Keratinocyte (primary cell): Measurements from ENCODE around the gene CDHR1. TPM values are rescaled to one million over a fixed set of nuclear protein-coding genes. Genes with fewer than 3 reads are reported as not detected.

Experiments
- DNase-seq: peaks from one replicate; pipeline ENCODE4 v3.0.0-alpha.2; 2011; ENCODE audit warnings: low read depth, missing footprints, low spot score
- FAIRE-seq: peaks from 2 replicates; lab custom pipeline; 2011; peaks lifted over from hg19 to GRCh38; lab: Jason Lieb, UNC
- H2AFZ ChIP-seq: 2 replicates; pipeline ENCODE4 v1.6.0; 2012; ENCODE audit warnings: low read length, control low read depth, inconsistent platforms; ENCODE audit not compliant: control insufficient read depth
- H3K27ac ChIP-seq: 2 replicates; pipeline ENCODE4 v1.5.1; 2011; ENCODE audit warnings: low read length; ENCODE audit not compliant: control insufficient read depth, insufficient read depth
- H3K27me3 ChIP-seq: 3 replicates; pipeline ENCODE4 v1.6.0; 2011; ENCODE audit warnings: low read length; ENCODE audit not compliant: control insufficient read depth, insufficient read depth; ENCODE audit errors: extremely low read depth
- H3K36me3 ChIP-seq, 2 experiments: 2 replicates in 1 of 2; 3 replicates in 1 of 2; pipeline ENCODE4 v1.5.1; 2011; ENCODE audit warnings: low read length in 2 of 2, mild to moderate bottlenecking in 1 of 2; ENCODE audit not compliant: control insufficient read depth in 2 of 2, insufficient read depth in 2 of 2; ENCODE audit errors: extremely low read depth in 1 of 2
- H3K4me1 ChIP-seq: 3 replicates; pipeline ENCODE4 v1.5.1; 2011; ENCODE audit warnings: low read length; ENCODE audit not compliant: control insufficient read depth, insufficient read depth; ENCODE audit errors: extremely low read depth
- H3K4me2 ChIP-seq: 3 replicates; pipeline ENCODE4 v1.6.0; 2011; ENCODE audit warnings: low read depth, low read length; ENCODE audit not compliant: control insufficient read depth, insufficient read depth; ENCODE audit errors: extremely low read depth
- H3K4me3 ChIP-seq, 3 experiments: fragments of 200-600 bp in 1 of 3; sonication (generic) in 1 of 3; 2 replicates in 2 of 3; 3 replicates in 1 of 3; pipeline ENCODE4 v1.5.1; 2011 to 2016; ENCODE audit warnings: low read length in 3 of 3, mild to moderate bottlenecking in 3 of 3, control low read depth in 2 of 3, inconsistent platforms in 1 of 3, low read depth in 1 of 3, mixed read lengths in 1 of 3, mixed run types in 1 of 3, moderate library complexity in 1 of 3; ENCODE audit not compliant: control insufficient read depth in 2 of 3, insufficient read depth in 2 of 3; ENCODE audit errors: extremely low read depth in 1 of 3
- H3K79me2 ChIP-seq: 2 replicates; pipeline ENCODE4 v1.6.0; 2012; ENCODE audit warnings: low read length; ENCODE audit not compliant: control insufficient read depth, insufficient read depth
- H3K9ac ChIP-seq: 3 replicates; pipeline ENCODE4 v1.6.0; 2011; ENCODE audit warnings: low read length; ENCODE audit not compliant: control insufficient read depth, insufficient read depth; ENCODE audit errors: extremely low read depth
- H3K9me1 ChIP-seq: 3 replicates; pipeline ENCODE4 v1.6.0; 2011; ENCODE audit warnings: low read length; ENCODE audit not compliant: control insufficient read depth, insufficient read depth; ENCODE audit errors: extremely low read depth
- H3K9me3 ChIP-seq: 2 replicates; pipeline ENCODE4 v1.5.1; 2012; ENCODE audit warnings: low read depth, low read length; ENCODE audit not compliant: control insufficient read depth
- H4K20me1 ChIP-seq: 3 replicates; pipeline ENCODE4 v1.6.0; 2011; ENCODE audit warnings: low read length; ENCODE audit not compliant: control insufficient read depth, insufficient read depth; ENCODE audit errors: extremely low read depth
- CTCF ChIP-seq, 3 experiments: IDR thresholded peaks in 1 of 3; conservative IDR thresholded peaks in 1 of 3; optimal IDR thresholded peaks in 1 of 3; 2 replicates in 2 of 3; 3 replicates in 1 of 3; pipeline versions ENCODE3 to v1.5.1; 2011; ENCODE audit warnings: low read length in 3 of 3, mild to moderate bottlenecking in 3 of 3, moderate library complexity in 2 of 3, control low read depth in 1 of 3, inconsistent platforms in 1 of 3; ENCODE audit not compliant: insufficient read depth in 2 of 3; ENCODE audit errors: extremely low read depth in 1 of 3
- EZH2 ChIP-seq: IDR thresholded peaks from one replicate; pipeline ENCODE4 v1.6.1; 2012; ENCODE audit warnings: inconsistent platforms, mild to moderate bottlenecking, low read length, moderate library complexity
- dilution Hi-C: fragments of 300-500 bp; cut with MboI; formaldehyde crosslinking; loops from one replicate; pipeline ENCODE4 v1.7.0; 2020; ENCODE audit warnings: low sequenced_read_pairs; ENCODE audit not compliant: extremely low pct_ligation_motif_present
- polyA plus RNA-seq, 5 experiments: library from polyadenylated mRNA; depleted of rRNA in 3 of 5; stranded (reverse) in 3 of 5; stranded (forward) in 1 of 5; unstranded in 1 of 5; fragments of >200 nt; gene quantifications; 1 replicate in 1 of 5; 2 replicates in 3 of 5; 3 replicates in 1 of 5; pipeline versions ENCODE4 v1.2.1 to v1.2.3, GENCODE V29; 2011 to 2012; ENCODE audit warnings: missing spikeins in 2 of 5, low read depth in 1 of 5, low replicate concordance in 1 of 5

Gene CDHR1
- polyA plus RNA-seq, 1 donor (not counting 4 experiments of a cell fraction or from before 2014, with no cell fraction given) = 5.2 TPM

- Histone ChIP-seq H3K4me2 (no peak overlapping the region), H3K4me3 (no peak overlapping the region), H2AFZ (no peak overlapping the region), H3K4me1 (no peaks in the 10 kb centered on the region), H3K27me3 (no peaks in the 10 kb centered on the region), H3K27ac (no peak overlapping the region), H3K9ac (no peak overlapping the region), H4K20me1 (no peaks in the 10 kb centered on the region), H3K9me1 (no peaks in the 10 kb centered on the region), H3K9me3 (no peaks in the 10 kb centered on the region), H3K36me3 (no peaks in the 10 kb centered on the region), H3K79me2 (no peaks in the 10 kb centered on the region)
- no peak for FAIRE-seq
- DNase-seq = no peak
- TF ChIP-seq CTCF (optimal IDR thresholded peaks at IDR 0.05 in 1 of 3, IDR thresholded peaks at IDR 0.05 in 1 of 3, conservative IDR thresholded peaks at IDR 0.05 in 1 of 3; ENCODE audit: extremely low read depth in 1 of 3, insufficient read depth in 2 of 3, low read length in 3 of 3) (no peak), EZH2 (no peak)
- dilution Hi-C loops = loop anchor here (10.0 kb wide), 1 partner anchor 63 kb away; no protein-coding TSS in a partner anchor
These were observed 13.7 kb downstream of the CDHR1 start for GRCh38 chr10:84208023-84208422.

GRCh38 chr10:84211566-84211965 is 17.2 kb downstream of the CDHR1 start:
- Histone ChIP-seq H3K27me3 (no peaks in the 10 kb centered on the region), H4K20me1 (no peaks in the 10 kb centered on the region), H3K9ac (no peak overlapping the region), H3K4me2 (no peak overlapping the region), H3K4me3 (no peak overlapping the region), H3K79me2 (no peaks in the 10 kb centered on the region), H3K9me1 (no peaks in the 10 kb centered on the region), H3K36me3 (no peaks in the 10 kb centered on the region), H3K27ac (no peak overlapping the region), H3K4me1 (no peaks in the 10 kb centered on the region), H2AFZ (no peak overlapping the region), H3K9me3 (no peaks in the 10 kb centered on the region)
- FAIRE-seq (no peak), DNase-seq (no peak)
- dilution Hi-C loops = no loop called here
- no peak for TF ChIP-seq CTCF (optimal IDR thresholded peaks at IDR 0.05 in 1 of 3, IDR thresholded peaks at IDR 0.05 in 1 of 3, conservative IDR thresholded peaks at IDR 0.05 in 1 of 3; ENCODE audit: extremely low read depth in 1 of 3, insufficient read depth in 2 of 3, low read length in 3 of 3)
- TF ChIP-seq EZH2 = no peak
